Measurements from ENCODE around the gene GDA. TPM values are rescaled to one million over a fixed set of nuclear protein-coding genes. Genes with fewer than 3 reads are reported as not detected.

Gene GDA
- total and polyA plus RNA-seq, 2 of the 8 experiments (the other 6 are each of a cell fraction or from before 2014, with no cell fraction given) = 0.35 to 3.0 TPM

GRCh38 chr9:72133365-72134035 is 15.7 kb upstream of the GDA start (continued):
- no peak for TF ChIP-seq RAD21 (IDR thresholded peaks at IDR 0.05 in 1 of 2, conservative IDR thresholded peaks at IDR 0.05 in 1 of 2; ENCODE audit: low read depth in 2 of 2, low read length in 2 of 2)
- no peak for TF ChIP-seq BRCA1 (IDR thresholded peaks at IDR 0.05; ENCODE audit: low read depth, low read length)
- TF ChIP-seq JUN (IDR thresholded peaks at IDR 0.05; ENCODE audit: low read depth, low read length) = no peak
- TF ChIP-seq KDM1A (IDR thresholded peaks at IDR 0.05; ENCODE audit: borderline replicate concordance, low read length) = no peak
- TF ChIP-seq GTF2F1 (IDR thresholded peaks at IDR 0.05; ENCODE audit: borderline replicate concordance, low read depth, low read length) = no peak
